Activated CD8-positive, alpha-beta T cell treated with anti-CD3 and anti-CD28 coated beads for 36 hours (primary cell): ENCODE results near the gene PSMA7. TPM values are rescaled to one million over a fixed set of nuclear protein-coding genes. Genes with fewer than 3 reads are reported as not detected.

Experiments used
- ATAC-seq: fragments of 200-7000 bp; cut with Tn5 transposase; one replicate; pipeline ENCODE4 v1.10.0; 2021; ENCODE audit warnings: mild to moderate bottlenecking, moderate library complexity
- CTCF ChIA-PET: fragments of 350-600 bp; sonication (Branson Sonifier 250); formaldehyde crosslinking; loops from one replicate; lab custom pipeline; 2021; ENCODE audit warnings: antibody characterized with exemption; lab: Charles Lee
- POLR2A ChIA-PET: fragments of 350-600 bp; sonication (Branson Sonifier 250); formaldehyde crosslinking; loops from one replicate; lab custom pipeline; 2021; ENCODE audit warnings: antibody characterized with exemption; lab: Charles Lee
- DNase-seq: peaks from one replicate; pipeline ENCODE4 v3.0.0-alpha.2; 2020
- H3K27ac Mint-ChIP-seq: one replicate; pipeline ENCODE4 v1.8.0; 2021; ENCODE audit warnings: mild to moderate bottlenecking, mixed read lengths
- H3K27me3 Mint-ChIP-seq: one replicate; pipeline ENCODE4 v1.8.0; 2021; ENCODE audit warnings: mixed read lengths
- H3K36me3 Mint-ChIP-seq: one replicate; pipeline ENCODE4 v1.8.0; 2021; ENCODE audit warnings: low read depth, mixed read lengths
- H3K4me1 Mint-ChIP-seq: one replicate; pipeline ENCODE4 v1.8.0; 2021; ENCODE audit warnings: low read depth, mixed read lengths
- H3K4me3 Mint-ChIP-seq: one replicate; pipeline ENCODE4 v1.8.0; 2021; ENCODE audit warnings: mild to moderate bottlenecking, moderate library complexity, mixed read lengths
- H3K9me3 Mint-ChIP-seq: one replicate; pipeline ENCODE4 v1.8.0; 2021; ENCODE audit warnings: mixed read lengths
- CTCF ChIP-seq: fragments of 200-600 bp; IDR thresholded peaks from one replicate; pipeline ENCODE4 v1.8.0; 2022; ENCODE audit warnings: antibody characterized with exemption, mild to moderate bottlenecking
- intact Hi-C: fragments of 100-400 bp; cut with micrococcal nuclease; formaldehyde crosslinking; loops from one replicate; pipeline ENCODE4 v1.10.0; 2022
- total RNA-seq, 2 experiments: library from RNA; stranded (reverse); gene quantifications; one replicate each; pipeline ENCODE4 v1.2.3, GENCODE V29; 2021

Gene PSMA7
- total RNA-seq, 2 experiments from 2014 or later: 286 to 289 TPM

- intact Hi-C loops: no loop called here
- no peak overlapping the region for H3K27ac Mint-ChIP-seq
- no peaks in the 10 kb centered on the region for H3K27me3 Mint-ChIP-seq
- DNase-seq: no peak
- ChIA-PET CTCF (no interaction called here), POLR2A (no interaction called here)
- no peaks in the 10 kb centered on the region for H3K9me3 Mint-ChIP-seq
- H3K4me3 Mint-ChIP-seq: no peak overlapping the region
- peaks cover 15% of the 10 kb centered on the region for H3K36me3 Mint-ChIP-seq
- ATAC-seq: no peak
- H3K4me1 Mint-ChIP-seq: no peaks in the 10 kb centered on the region
- TF ChIP-seq CTCF: no peak
Measured at GRCh38 chr20:62175711-62176110, 32.5 kb upstream of the PSMA7 start.

GRCh38 chr20:62174870-62175624 is 31.9 kb upstream of the PSMA7 start:
- Mint-ChIP-seq H3K4me3 (no peak overlapping the region), H3K27me3 (no peaks in the 10 kb centered on the region), H3K27ac (no peak overlapping the region), H3K36me3 (peaks cover 12% of the 10 kb centered on the region), H3K4me1 (no peaks in the 10 kb centered on the region), H3K9me3 (no peaks in the 10 kb centered on the region)
- no peak for TF ChIP-seq CTCF
- ATAC-seq: no peak
- intact Hi-C loops: no loop called here
- DNase-seq: no peak
- POLR2A ChIA-PET: interaction anchor here (1.0 kb wide), 1 partner anchor 109 kb away, joined by 3 read pairs; no protein-coding TSS in a partner anchor
- CTCF ChIA-PET: interaction anchor here (0.9 kb wide), 1 partner anchor 70 kb away, joined by 3 read pairs; no protein-coding TSS in a partner anchor

GRCh38 chr20:62174021-62174804 is 31.0 kb upstream of the PSMA7 start:
- H3K36me3 Mint-ChIP-seq: peaks cover 12% of the 10 kb centered on the region
- intact Hi-C loops: no loop called here
- CTCF ChIA-PET: interaction anchor here (0.9 kb wide), 1 partner anchor 71 kb away, joined by 3 read pairs; no protein-coding TSS in a partner anchor
- no peak for TF ChIP-seq CTCF
- no peak overlapping the region for H3K27ac Mint-ChIP-seq
- no peak for ATAC-seq
- POLR2A ChIA-PET: interaction anchor here (1.0 kb wide), 1 partner anchor 108 kb away, joined by 3 read pairs; no protein-coding TSS in a partner anchor
- no peaks in the 10 kb centered on the region for H3K27me3 Mint-ChIP-seq
- DNase-seq: no peak
- no peaks in the 10 kb centered on the region for H3K9me3 Mint-ChIP-seq
- H3K4me1 Mint-ChIP-seq: no peaks in the 10 kb centered on the region
- no peak overlapping the region for H3K4me3 Mint-ChIP-seq

- no peak for TF ChIP-seq CTCF
- no peak overlapping the region for H3K27ac Mint-ChIP-seq
- no peak for DNase-seq
- H3K36me3 Mint-ChIP-seq: peaks cover 7% of the 10 kb centered on the region
- intact Hi-C loops: no loop called here
- no peak for ATAC-seq
- ChIA-PET POLR2A (interaction anchor here (0.8 kb wide), 1 partner anchor 18 kb away, joined by 3 read pairs; no protein-coding TSS in a partner anchor), CTCF (no interaction called here)
- no peaks in the 10 kb centered on the region for H3K27me3 Mint-ChIP-seq
- no peaks in the 10 kb centered on the region for H3K9me3 Mint-ChIP-seq
- no peak overlapping the region for H3K4me3 Mint-ChIP-seq
- no peaks in the 10 kb centered on the region for H3K4me1 Mint-ChIP-seq
Measured at GRCh38 chr20:62172666-62173065, 29.5 kb upstream of the PSMA7 start.
